Measurements from ENCODE around the gene TXK. TPM values are rescaled to one million over a fixed set of nuclear protein-coding genes. Genes with fewer than 3 reads are reported as not detected.

TXK gene
- total and polyA plus RNA-seq, 2 experiments from 2014 or later = 0.14 to 0.40 TPM

DNA sequence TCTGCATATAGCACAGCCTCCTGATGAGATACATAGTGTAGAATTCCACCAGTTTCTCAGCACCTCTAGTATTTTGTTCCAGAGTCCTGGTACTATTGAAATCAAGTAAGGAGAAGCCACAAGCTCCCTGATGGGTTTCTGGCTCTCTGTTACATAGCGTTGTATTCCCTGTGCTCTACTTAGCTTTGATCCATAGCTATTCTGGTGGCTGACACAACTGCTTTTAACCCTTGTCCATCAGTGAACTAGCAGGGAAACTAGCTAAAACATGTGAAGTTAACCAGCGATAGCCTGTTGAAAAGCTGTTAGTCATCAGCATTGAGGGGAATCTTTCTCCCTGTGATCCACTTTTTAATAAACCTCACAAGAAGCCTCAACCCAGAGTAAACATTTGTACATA lies 90.5 kb downstream of the TXK start:
- ATAC-seq = no peak
- TF ChIP-seq NANOG (IDR thresholded peaks at IDR 0.05; ENCODE audit: borderline replicate concordance) = no peak
- TF ChIP-seq EZH2 (IDR thresholded peaks at IDR 0.05; ENCODE audit: low read depth, unreplicated experiment) = no peak
- TF ChIP-seq STAT1 (IDR thresholded peaks at IDR 0.05; ENCODE audit: unreplicated experiment) = no peak
- TF ChIP-seq, protein P1, sequence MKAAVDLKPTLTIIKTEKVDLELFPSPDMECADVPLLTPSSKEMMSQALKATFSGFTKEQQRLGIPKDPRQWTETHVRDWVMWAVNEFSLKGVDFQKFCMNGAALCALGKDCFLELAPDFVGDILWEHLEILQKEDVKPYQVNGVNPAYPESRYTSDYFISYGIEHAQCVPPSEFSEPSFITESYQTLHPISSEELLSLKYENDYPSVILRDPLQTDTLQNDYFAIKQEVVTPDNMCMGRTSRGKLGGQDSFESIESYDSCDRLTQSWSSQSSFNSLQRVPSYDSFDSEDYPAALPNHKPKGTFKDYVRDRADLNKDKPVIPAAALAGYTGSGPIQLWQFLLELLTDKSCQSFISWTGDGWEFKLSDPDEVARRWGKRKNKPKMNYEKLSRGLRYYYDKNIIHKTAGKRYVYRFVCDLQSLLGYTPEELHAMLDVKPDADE (IDR thresholded peaks at IDR 0.05) = no peak
- TF ChIP-seq ZNF114 (CRISPR knock-in tag; IDR thresholded peaks at IDR 0.05) = no peak
- no peaks in the 10 kb centered on the region for H3K36me3 Mint-ChIP-seq (ENCODE audit: low read depth)
- Histone ChIP-seq H3K4me1 (ENCODE audit: insufficient read depth) (peaks cover 13% of the 10 kb centered on the region; the same call in 1 of the 2 replicates), H3K9me2 (ENCODE audit: insufficient read depth) (0 out of 2 replicates have a peak, but pooled peaks cover 5% of the 10 kb centered on the region), H3K36me3 (ENCODE audit: insufficient read depth) (no peaks in the 10 kb centered on the region), H3K4me2 (no peak overlapping the region), H3F3A (replicated peaks; ENCODE audit: low read depth) (0 out of 2 replicates have a peak, but pooled peaks cover 5% of the 10 kb centered on the region), H3K4me3 (no peak overlapping the region), H3K27ac (ENCODE audit: low read depth) (no peak overlapping the region), H2AFZ (peak overlapping the region; percentile 4; the same call in 1 of the 2 replicates), H3K27me3 (ENCODE audit: insufficient read depth) (no peaks in the 10 kb centered on the region), H3K79me2 (replicated peaks; ENCODE audit: insufficient read depth) (no peaks in the 10 kb centered on the region), H4K20me1 (replicated peaks; ENCODE audit: insufficient read depth) (no peaks in the 10 kb centered on the region)
- H3K4me3 Mint-ChIP-seq = no peak overlapping the region
- DNase-seq (ENCODE audit: low spot score) = no peak
- peaks cover 2% of the 10 kb centered on the region for H3K27me3 Mint-ChIP-seq (ENCODE audit: insufficient read depth, low read depth, poor library complexity)
- H3K27ac Mint-ChIP-seq = no peak overlapping the region
- H3K4me1 Mint-ChIP-seq = peaks cover 19% of the 10 kb centered on the region
- no peaks in the 10 kb centered on the region for H3K9me3 Mint-ChIP-seq

DNA sequence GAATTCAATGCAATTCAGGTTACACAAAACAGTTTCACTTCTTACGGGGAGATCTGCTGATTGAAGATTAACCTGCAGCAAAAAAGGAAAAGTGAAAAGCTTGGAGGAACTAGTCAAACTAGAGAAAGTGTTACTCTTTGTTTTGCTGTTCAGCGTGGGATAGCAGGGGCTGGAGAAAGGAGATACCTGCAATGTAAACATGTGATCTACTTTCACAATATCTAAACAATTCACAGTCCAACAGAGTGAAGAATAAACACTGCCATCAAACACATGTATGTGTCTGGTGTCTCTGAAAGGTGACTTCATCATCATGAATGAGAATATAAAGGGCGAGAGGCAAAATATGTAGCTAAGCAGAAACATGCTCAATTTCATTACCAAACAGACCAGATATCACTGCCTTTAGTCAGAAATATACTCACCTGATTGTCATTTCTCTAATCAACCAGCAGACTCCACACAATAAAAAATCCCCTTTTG lies 91.0 kb downstream of the TXK start:
- Mint-ChIP-seq H3K9me3 (no peaks in the 10 kb centered on the region), H3K4me3 (no peak overlapping the region), H3K4me1 (peaks cover 19% of the 10 kb centered on the region), H3K27me3 (ENCODE audit: insufficient read depth, low read depth, poor library complexity) (peaks cover 2% of the 10 kb centered on the region), H3K36me3 (ENCODE audit: low read depth) (no peaks in the 10 kb centered on the region), H3K27ac (0 out of 2 replicates have a peak overlapping the region, but pooled peaks have one; percentile 29)
- 0 out of 2 replicates have a peak, but pooled peaks cover 5% of the 10 kb centered on the region for H3F3A ChIP-seq (replicated peaks; ENCODE audit: low read depth)
- peak overlapping the region; percentile 4; the same call in 1 of the 2 replicates for H2AFZ ChIP-seq
- H3K79me2 ChIP-seq (replicated peaks; ENCODE audit: insufficient read depth) = no peaks in the 10 kb centered on the region
- H3K27me3 ChIP-seq (ENCODE audit: insufficient read depth) = no peaks in the 10 kb centered on the region
- no peak for DNase-seq (ENCODE audit: low spot score)
- H3K27ac ChIP-seq (ENCODE audit: low read depth) = no peak overlapping the region
- H3K4me3 ChIP-seq = no peak overlapping the region
- TF ChIP-seq ZNF114 (CRISPR knock-in tag; IDR thresholded peaks at IDR 0.05) (no peak), CREB1 (CRISPR knock-in tag; IDR thresholded peaks at IDR 0.05; ENCODE audit: low read depth) (no peak), NANOG (IDR thresholded peaks at IDR 0.05; ENCODE audit: borderline replicate concordance) (no peak), EZH2 (IDR thresholded peaks at IDR 0.05; ENCODE audit: low read depth, unreplicated experiment) (no peak), ZNF331 (CRISPR knock-in tag; IDR thresholded peaks at IDR 0.05; ENCODE audit: low read depth) (no peak)
- TF ChIP-seq, protein P2, sequence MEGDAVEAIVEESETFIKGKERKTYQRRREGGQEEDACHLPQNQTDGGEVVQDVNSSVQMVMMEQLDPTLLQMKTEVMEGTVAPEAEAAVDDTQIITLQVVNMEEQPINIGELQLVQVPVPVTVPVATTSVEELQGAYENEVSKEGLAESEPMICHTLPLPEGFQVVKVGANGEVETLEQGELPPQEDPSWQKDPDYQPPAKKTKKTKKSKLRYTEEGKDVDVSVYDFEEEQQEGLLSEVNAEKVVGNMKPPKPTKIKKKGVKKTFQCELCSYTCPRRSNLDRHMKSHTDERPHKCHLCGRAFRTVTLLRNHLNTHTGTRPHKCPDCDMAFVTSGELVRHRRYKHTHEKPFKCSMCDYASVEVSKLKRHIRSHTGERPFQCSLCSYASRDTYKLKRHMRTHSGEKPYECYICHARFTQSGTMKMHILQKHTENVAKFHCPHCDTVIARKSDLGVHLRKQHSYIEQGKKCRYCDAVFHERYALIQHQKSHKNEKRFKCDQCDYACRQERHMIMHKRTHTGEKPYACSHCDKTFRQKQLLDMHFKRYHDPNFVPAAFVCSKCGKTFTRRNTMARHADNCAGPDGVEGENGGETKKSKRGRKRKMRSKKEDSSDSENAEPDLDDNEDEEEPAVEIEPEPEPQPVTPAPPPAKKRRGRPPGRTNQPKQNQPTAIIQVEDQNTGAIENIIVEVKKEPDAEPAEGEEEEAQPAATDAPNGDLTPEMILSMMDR (conservative IDR thresholded peaks at IDR 0.05; ENCODE audit: low read depth in 2 of 2) = no peak
- TF ChIP-seq, protein P3, sequence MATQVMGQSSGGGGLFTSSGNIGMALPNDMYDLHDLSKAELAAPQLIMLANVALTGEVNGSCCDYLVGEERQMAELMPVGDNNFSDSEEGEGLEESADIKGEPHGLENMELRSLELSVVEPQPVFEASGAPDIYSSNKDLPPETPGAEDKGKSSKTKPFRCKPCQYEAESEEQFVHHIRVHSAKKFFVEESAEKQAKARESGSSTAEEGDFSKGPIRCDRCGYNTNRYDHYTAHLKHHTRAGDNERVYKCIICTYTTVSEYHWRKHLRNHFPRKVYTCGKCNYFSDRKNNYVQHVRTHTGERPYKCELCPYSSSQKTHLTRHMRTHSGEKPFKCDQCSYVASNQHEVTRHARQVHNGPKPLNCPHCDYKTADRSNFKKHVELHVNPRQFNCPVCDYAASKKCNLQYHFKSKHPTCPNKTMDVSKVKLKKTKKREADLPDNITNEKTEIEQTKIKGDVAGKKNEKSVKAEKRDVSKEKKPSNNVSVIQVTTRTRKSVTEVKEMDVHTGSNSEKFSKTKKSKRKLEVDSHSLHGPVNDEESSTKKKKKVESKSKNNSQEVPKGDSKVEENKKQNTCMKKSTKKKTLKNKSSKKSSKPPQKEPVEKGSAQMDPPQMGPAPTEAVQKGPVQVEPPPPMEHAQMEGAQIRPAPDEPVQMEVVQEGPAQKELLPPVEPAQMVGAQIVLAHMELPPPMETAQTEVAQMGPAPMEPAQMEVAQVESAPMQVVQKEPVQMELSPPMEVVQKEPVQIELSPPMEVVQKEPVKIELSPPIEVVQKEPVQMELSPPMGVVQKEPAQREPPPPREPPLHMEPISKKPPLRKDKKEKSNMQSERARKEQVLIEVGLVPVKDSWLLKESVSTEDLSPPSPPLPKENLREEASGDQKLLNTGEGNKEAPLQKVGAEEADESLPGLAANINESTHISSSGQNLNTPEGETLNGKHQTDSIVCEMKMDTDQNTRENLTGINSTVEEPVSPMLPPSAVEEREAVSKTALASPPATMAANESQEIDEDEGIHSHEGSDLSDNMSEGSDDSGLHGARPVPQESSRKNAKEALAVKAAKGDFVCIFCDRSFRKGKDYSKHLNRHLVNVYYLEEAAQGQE (IDR thresholded peaks at IDR 0.05; ENCODE audit: unreplicated experiment) = no peak
- peaks cover 13% of the 10 kb centered on the region; the same call in 1 of the 2 replicates for H3K4me1 ChIP-seq (ENCODE audit: insufficient read depth)
- ATAC-seq = no peak
- no peaks in the 10 kb centered on the region for H4K20me1 ChIP-seq (replicated peaks; ENCODE audit: insufficient read depth)
- H3K36me3 ChIP-seq (ENCODE audit: insufficient read depth) = no peaks in the 10 kb centered on the region
- 0 out of 2 replicates have a peak, but pooled peaks cover 5% of the 10 kb centered on the region for H3K9me2 ChIP-seq (ENCODE audit: insufficient read depth)
- no peak overlapping the region for H3K4me2 ChIP-seq

Data from GM23338 (cell line).